ENCODE measurements around the gene MAP3K6. TPM values are rescaled to one million over a fixed set of nuclear protein-coding genes. Genes with fewer than 3 reads are reported as not detected.

Gene MAP3K6
- total and polyA plus RNA-seq, 2 of the 4 experiments (the other 2 are of a cell fraction) = 4.8 to 15.9 TPM

- Histone ChIP-seq H3K56ac (ENCODE audit: extremely low read depth, insufficient read depth, low read length) (no peak overlapping the region), H4K20me1 (ENCODE audit: insufficient read depth, low read length) (no peaks in the 10 kb centered on the region; the same call in 1 of the 2 replicates), H3K9me3 (ENCODE audit: control insufficient read depth, insufficient read depth, low read length) (no peaks in the 10 kb centered on the region), H3K4ac (ENCODE audit: low read depth, low read length) (no peak overlapping the region; the same call in 1 of the 2 replicates), H3K14ac (replicated peaks; ENCODE audit: low read depth, low read length) (no peak overlapping the region), H3K4me1 (ENCODE audit: control insufficient read depth, insufficient read depth, low read length) (peaks cover 14% of the 10 kb centered on the region), H2BK120ac (ENCODE audit: low read depth, low read length) (no peak overlapping the region), H3K9me1 (ENCODE audit: insufficient read depth, low read length) (no peaks in the 10 kb centered on the region), H2AK9ac (replicated peaks; ENCODE audit: low read depth, low read length, poor library complexity) (no peak overlapping the region), H3K23ac (ENCODE audit: low read depth, low read length) (no peak overlapping the region), H2BK5ac (ENCODE audit: low read depth, low read length, poor library complexity, severe bottlenecking) (no peak overlapping the region), H3K9ac (ENCODE audit: low read depth, low read length) (no peak overlapping the region), H3K4me2 (ENCODE audit: low read depth, low read length) (no peak overlapping the region), H2BK15ac (ENCODE audit: low read depth, low read length) (no peak overlapping the region), H4K5ac (ENCODE audit: low read depth, low read length) (no peak overlapping the region), H4K8ac (ENCODE audit: low read depth in 2 of 2, low read length in 2 of 2) (no peak overlapping the region), H3K79me1 (ENCODE audit: low read depth in 1 of 2, low read length in 2 of 2) (peaks cover 20 to 21% of the 10 kb centered on the region in 2 experiments), H3K4me3 (ENCODE audit: insufficient read depth, low read depth, low read length) (no peak overlapping the region), H4K91ac (ENCODE audit: insufficient read depth, low read depth, low read length) (no peak overlapping the region), H3K27ac (ENCODE audit: insufficient read depth, low read length) (no peak overlapping the region), H2AFZ (replicated peaks; ENCODE audit: low read length, poor library complexity) (no peak overlapping the region), H3K36me3 (ENCODE audit: control insufficient read depth, insufficient read depth, low read length) (peaks cover 48% of the 10 kb centered on the region), H2AK5ac (ENCODE audit: low read depth, low read length) (no peak overlapping the region), H2BK20ac (ENCODE audit: low read depth, low read length) (no peak overlapping the region), H3K27me3 (ENCODE audit: control insufficient read depth, insufficient read depth, low read length) (no peaks in the 10 kb centered on the region), H3K18ac (ENCODE audit: low read depth, low read length) (no peak overlapping the region)
- POLR2A ChIA-PET (ENCODE audit: unreplicated experiment) = no interaction called here
- intact Hi-C loops (cut with micrococcal nuclease) = no loop called here
- CTCF ChIA-PET = interaction anchor here (0.6 kb wide), 1 partner anchor 63 kb away, joined by 4 read pairs; no protein-coding TSS in a partner anchor
- dilution Hi-C loops (cut with HindIII; ENCODE audit: low sequenced_read_pairs, unreplicated experiment) = no loop called here
- in situ Hi-C loops (cut with MboI; ENCODE audit: low sequenced_read_pairs) = no loop called here
- 88% methylated on average over 3 of the region's 9 CpGs; no CpG with 5 or more reads in 1 of the 2 experiments for WGBS, 2 experiments (ENCODE audit: extremely low coverage in 2 of 2, insufficient read length in 1 of 2)
- no peak for TF ChIP-seq RAD21 (IDR thresholded peaks at IDR 0.05; ENCODE audit: low read length)
- TF ChIP-seq RFX5 (IDR thresholded peaks at IDR 0.05; ENCODE audit: low read depth, low read length) = no peak
- TF ChIP-seq MXI1 (IDR thresholded peaks at IDR 0.05; ENCODE audit: borderline replicate concordance, low read depth, low read length) = no peak
- no peak for TF ChIP-seq USF2 (IDR thresholded peaks at IDR 0.05; ENCODE audit: low read depth, low read length)
- no peak for TF ChIP-seq CEBPB (IDR thresholded peaks at IDR 0.05; ENCODE audit: low read depth, low read length)
- no peak for TF ChIP-seq RCOR1 (IDR thresholded peaks at IDR 0.05; ENCODE audit: insufficient replicate concordance, low read length)
- no peak for TF ChIP-seq CTCF (conservative IDR thresholded peaks at IDR 0.05; ENCODE audit: low read depth, low read length)
- no peak for TF ChIP-seq CHD1 (IDR thresholded peaks at IDR 0.05; ENCODE audit: low read depth, low read length)
- TF ChIP-seq ELK1 (IDR thresholded peaks at IDR 0.05; ENCODE audit: borderline replicate concordance, low read depth, low read length) = no peak
- no peak for TF ChIP-seq SMC3 (IDR thresholded peaks at IDR 0.05; ENCODE audit: low read depth, low read length)
- no peak for TF ChIP-seq FOS (IDR thresholded peaks at IDR 0.05; ENCODE audit: low read depth, low read length)
- no peak for TF ChIP-seq MAZ (IDR thresholded peaks at IDR 0.05; ENCODE audit: borderline replicate concordance, low read depth, low read length)
- ATAC-seq (ENCODE audit: low read depth) (no peak), DNase-seq (no peak)
- BruUV-seq (replicated peaks) = no TSS peak
Measured at GRCh38 chr1:27408151-27408550, 41.4 kb upstream of the MAP3K6 start.
